H9 (cell line): Measurements from ENCODE around the gene POU2AF3. TPM values are rescaled to one million over a fixed set of nuclear protein-coding genes. Genes with fewer than 3 reads are reported as not detected.

Experiments used
- DNase-seq: peaks from one replicate; pipeline ENCODE4 v3.0.0-alpha.2; 2017
- H2AFZ ChIP-seq: one replicate; pipeline ENCODE4 v1.6.1; 2013; ENCODE audit warnings: mild to moderate bottlenecking, low read length, control low read depth, moderate library complexity
- H2AK5ac ChIP-seq: 2 replicates; pipeline ENCODE4 v1.6.1; 2013; ENCODE audit warnings: low read length, control low read depth, mixed read lengths; ENCODE audit not compliant: insufficient read length
- H2BK120ac ChIP-seq: one replicate; pipeline ENCODE4 v1.6.1; 2013; ENCODE audit warnings: low read depth, mild to moderate bottlenecking, low read length, control low read depth, inconsistent platforms; ENCODE audit not compliant: poor library complexity, severe bottlenecking
- H2BK12ac ChIP-seq: 2 replicates; pipeline ENCODE4 v1.6.1; 2013; ENCODE audit warnings: low read length, control low read depth, mixed read lengths, low read depth; ENCODE audit not compliant: insufficient read length
- H2BK15ac ChIP-seq: 2 replicates; pipeline ENCODE4 v1.6.1; 2013; ENCODE audit warnings: low read depth, low read length, control low read depth
- H2BK20ac ChIP-seq: one replicate; pipeline ENCODE4 v1.6.1; 2013; ENCODE audit warnings: low read depth, mild to moderate bottlenecking, low read length, control low read depth, inconsistent platforms; ENCODE audit not compliant: poor library complexity, severe bottlenecking
- H2BK5ac ChIP-seq: 2 replicates; pipeline ENCODE4 v1.6.1; 2013; ENCODE audit warnings: low read length, control low read depth, mixed read lengths; ENCODE audit not compliant: insufficient read length
- H3K14ac ChIP-seq: 2 replicates; pipeline ENCODE4 v1.6.1; 2013; ENCODE audit warnings: low read length, control low read depth; ENCODE audit not compliant: insufficient read depth
- H3K18ac ChIP-seq: 2 replicates; pipeline ENCODE4 v1.6.1; 2013; ENCODE audit warnings: low read depth, mild to moderate bottlenecking, mixed read lengths, low read length, control low read depth; ENCODE audit not compliant: insufficient read length
- H3K23ac ChIP-seq: 2 replicates; pipeline ENCODE4 v1.6.1; 2013; ENCODE audit warnings: low read length, control low read depth, mixed read lengths, low read depth; ENCODE audit not compliant: insufficient read length
- H3K23me2 ChIP-seq: 2 replicates; pipeline ENCODE4 v1.6.1; 2013; ENCODE audit warnings: low read depth, mild to moderate bottlenecking, mixed read lengths, low read length, control low read depth; ENCODE audit not compliant: insufficient read length, poor library complexity, severe bottlenecking
- H3K27ac ChIP-seq: 2 replicates; pipeline ENCODE4 v1.5.1; 2013; ENCODE audit warnings: low read length, control low read depth, mixed read lengths, low read depth; ENCODE audit not compliant: insufficient read length
- H3K27me3 ChIP-seq: 2 replicates; pipeline ENCODE4 v1.6.1; 2013; ENCODE audit warnings: low read length, control low read depth, inconsistent platforms; ENCODE audit not compliant: insufficient read depth
- H3K4ac ChIP-seq: 2 replicates; pipeline ENCODE4 v1.6.1; 2013; ENCODE audit warnings: low read depth, mild to moderate bottlenecking, control low read depth, inconsistent platforms, low read length, moderate library complexity
- H3K4me1 ChIP-seq: 2 replicates; pipeline ENCODE4 v1.6.1; 2013; ENCODE audit warnings: low read length, control low read depth, inconsistent platforms; ENCODE audit not compliant: insufficient read depth
- H3K4me2 ChIP-seq: 2 replicates; pipeline ENCODE4 v1.6.1; 2013; ENCODE audit warnings: low read length, control low read depth, mixed read lengths; ENCODE audit not compliant: insufficient read length, insufficient read depth
- H3K56ac ChIP-seq: 2 replicates; pipeline ENCODE4 v1.6.1; 2013; ENCODE audit warnings: low read depth, mild to moderate bottlenecking, mixed read lengths, low read length, control low read depth; ENCODE audit not compliant: insufficient read length
- H3K79me1 ChIP-seq: 2 replicates; pipeline ENCODE4 v1.6.1; 2013; ENCODE audit warnings: low read depth, mild to moderate bottlenecking, moderate library complexity, low read length, control low read depth, inconsistent platforms; ENCODE audit not compliant: insufficient read depth, poor library complexity, severe bottlenecking
- H3K79me2 ChIP-seq: 2 replicates; pipeline ENCODE4 v1.6.1; 2013; ENCODE audit warnings: low read length, control low read depth, inconsistent platforms; ENCODE audit not compliant: insufficient read depth
- H3K9ac ChIP-seq: 2 replicates; pipeline ENCODE4 v1.6.1; 2013; ENCODE audit warnings: low read length, control low read depth, mixed read lengths; ENCODE audit not compliant: insufficient read length; ENCODE audit errors: extremely low read depth
- H3K9me3 ChIP-seq: one replicate; pipeline ENCODE4 v1.6.1; 2013; ENCODE audit warnings: low read depth, low read length, inconsistent platforms; ENCODE audit not compliant: control insufficient read depth
- H3T11ph ChIP-seq: one replicate; pipeline ENCODE4 v1.6.1; 2013; ENCODE audit warnings: mild to moderate bottlenecking, low read length, control low read depth, inconsistent platforms
- H4K20me1 ChIP-seq: one replicate; pipeline ENCODE4 v1.6.1; 2013; ENCODE audit not compliant: control insufficient read depth, insufficient read length, insufficient read depth
- H4K5ac ChIP-seq: 2 replicates; pipeline ENCODE4 v1.6.1; 2013; ENCODE audit warnings: low read depth, mild to moderate bottlenecking, mixed read lengths, low read length, control low read depth; ENCODE audit not compliant: insufficient read length
- H4K8ac ChIP-seq: replicated peaks from 2 replicates; pipeline ENCODE4 v1.6.1; 2013; ENCODE audit warnings: low read length, control low read depth, mixed read lengths, low read depth; ENCODE audit not compliant: insufficient read length
- H4K91ac ChIP-seq: 2 replicates; pipeline ENCODE4 v1.6.1; 2013; ENCODE audit warnings: low read depth, mild to moderate bottlenecking, moderate library complexity, mixed read lengths, low read length, control low read depth; ENCODE audit not compliant: insufficient read length
- H3K27ac Mint-ChIP-seq, 3 experiments: 2 replicates in 2 of 3; 3 replicates in 1 of 3; pipeline ENCODE4 v1.8.0; 2020 to 2021; ENCODE audit warnings: mixed read lengths in 3 of 3, mild to moderate bottlenecking in 1 of 3, moderate library complexity in 1 of 3
- H3K27me3 Mint-ChIP-seq: 2 replicates; pipeline ENCODE4 v1.8.0; 2021; ENCODE audit warnings: low read depth, mild to moderate bottlenecking, moderate library complexity, mixed read lengths
- H3K36me3 Mint-ChIP-seq, 3 experiments: 2 replicates in 2 of 3; 3 replicates in 1 of 3; pipeline ENCODE4 v1.8.0; 2020 to 2021; ENCODE audit warnings: low read depth in 3 of 3, mixed read lengths in 3 of 3; ENCODE audit not compliant: insufficient read depth in 1 of 3
- H3K4me1 Mint-ChIP-seq, 2 experiments: 2 replicates each; pipeline ENCODE4 v1.8.0; 2020; ENCODE audit warnings: mixed read lengths in 2 of 2
- H3K4me3 Mint-ChIP-seq, 2 experiments: 2 replicates in 1 of 2; 3 replicates in 1 of 2; pipeline ENCODE4 v1.8.0; 2020 to 2021; ENCODE audit warnings: mild to moderate bottlenecking in 2 of 2, mixed read lengths in 2 of 2, moderate library complexity in 1 of 2
- H3K9me3 Mint-ChIP-seq, 2 experiments: 2 replicates in 1 of 2; 3 replicates in 1 of 2; pipeline ENCODE4 v1.8.0; 2020; ENCODE audit warnings: mild to moderate bottlenecking in 2 of 2, mixed read lengths in 2 of 2, moderate library complexity in 1 of 2
- WGBS: extraction: QIAGEN DNeasy Blood & Tissue Kit; methylation state at CpG from one replicate; pipeline ENCODE4 v1.1.7; 2013; ENCODE audit warnings: missing lambda C conversion rate, low lambda C conversion rate, mixed read lengths; ENCODE audit not compliant: insufficient read length; ENCODE audit errors: extremely low coverage; 5-methylcytosine and 5-hydroxymethylcytosine counted together
- total RNA-seq: library from RNA; stranded (reverse); gene quantifications from 2 replicates; pipeline ENCODE4 v1.2.1, GENCODE V29; 2021
- TF ChIP-seq, protein P1 (sequence below): fragments of 200-600 bp; sonication (generic); conservative IDR thresholded peaks from 3 replicates; pipeline ENCODE4 v1.8.0; 2021; ENCODE audit warnings: antibody characterized with exemption, mild to moderate bottlenecking

The POU2AF3 gene
- total RNA-seq, 1 experiment from 2014 or later, result 0.52 TPM

DNA sequence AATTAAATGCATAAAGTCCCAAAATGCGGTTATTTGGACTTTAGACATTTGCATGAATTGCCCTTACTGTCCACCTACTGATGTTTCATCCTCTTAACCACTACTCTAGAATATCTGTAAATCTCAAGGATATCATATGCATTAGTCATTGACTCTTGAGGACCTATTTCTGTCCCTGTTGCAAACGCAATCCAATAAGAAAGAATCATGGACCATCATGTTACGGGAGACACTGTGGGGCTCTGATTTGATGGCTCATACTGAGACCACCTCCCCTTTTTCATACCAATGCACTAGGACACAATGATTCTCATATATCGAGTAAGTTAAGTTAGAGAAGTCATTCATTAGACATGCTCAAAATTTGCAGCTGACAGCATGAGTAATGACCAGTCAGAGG, 38.5 kb upstream of the POU2AF3 start:
- no peak overlapping the region for H3T11ph ChIP-seq
- H2AK5ac ChIP-seq, result no peak overlapping the region
- H3K36me3 Mint-ChIP-seq, result no peaks in the 10 kb centered on the region
- H3K4me1 Mint-ChIP-seq, result no peaks in the 10 kb centered on the region
- H2BK12ac ChIP-seq, result no peak overlapping the region
- H4K20me1 ChIP-seq, result no peaks in the 10 kb centered on the region
- no peak overlapping the region for H3K4ac ChIP-seq
- H3K27ac ChIP-seq, result no peak overlapping the region
- H3K9me3 ChIP-seq, result no peaks in the 10 kb centered on the region
- no peaks in the 10 kb centered on the region for H3K23me2 ChIP-seq
- H2BK20ac ChIP-seq, result no peak overlapping the region
- H3K4me2 ChIP-seq, result no peak overlapping the region
- no peaks in the 10 kb centered on the region for H3K27me3 ChIP-seq
- H2AFZ ChIP-seq, result no peak overlapping the region
- H3K9me3 Mint-ChIP-seq, result no peaks in the 10 kb centered on the region
- H3K4me3 Mint-ChIP-seq, result no peak overlapping the region
- no peak overlapping the region for H3K56ac ChIP-seq
- no peak overlapping the region for H4K8ac ChIP-seq
- no peaks in the 10 kb centered on the region for H3K4me1 ChIP-seq
- H3K23ac ChIP-seq, result no peak overlapping the region
- DNase-seq, result no peak
- TF ChIP-seq, protein P1, sequence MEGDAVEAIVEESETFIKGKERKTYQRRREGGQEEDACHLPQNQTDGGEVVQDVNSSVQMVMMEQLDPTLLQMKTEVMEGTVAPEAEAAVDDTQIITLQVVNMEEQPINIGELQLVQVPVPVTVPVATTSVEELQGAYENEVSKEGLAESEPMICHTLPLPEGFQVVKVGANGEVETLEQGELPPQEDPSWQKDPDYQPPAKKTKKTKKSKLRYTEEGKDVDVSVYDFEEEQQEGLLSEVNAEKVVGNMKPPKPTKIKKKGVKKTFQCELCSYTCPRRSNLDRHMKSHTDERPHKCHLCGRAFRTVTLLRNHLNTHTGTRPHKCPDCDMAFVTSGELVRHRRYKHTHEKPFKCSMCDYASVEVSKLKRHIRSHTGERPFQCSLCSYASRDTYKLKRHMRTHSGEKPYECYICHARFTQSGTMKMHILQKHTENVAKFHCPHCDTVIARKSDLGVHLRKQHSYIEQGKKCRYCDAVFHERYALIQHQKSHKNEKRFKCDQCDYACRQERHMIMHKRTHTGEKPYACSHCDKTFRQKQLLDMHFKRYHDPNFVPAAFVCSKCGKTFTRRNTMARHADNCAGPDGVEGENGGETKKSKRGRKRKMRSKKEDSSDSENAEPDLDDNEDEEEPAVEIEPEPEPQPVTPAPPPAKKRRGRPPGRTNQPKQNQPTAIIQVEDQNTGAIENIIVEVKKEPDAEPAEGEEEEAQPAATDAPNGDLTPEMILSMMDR, result no peak
- H3K14ac ChIP-seq, result no peak overlapping the region
- no peaks in the 10 kb centered on the region for H3K79me2 ChIP-seq
- H3K18ac ChIP-seq, result no peak overlapping the region
- no peak overlapping the region for H2BK15ac ChIP-seq
- no CpG with 5 or more reads among the region's 4 CpGs for WGBS
- no peak overlapping the region for H2BK5ac ChIP-seq
- no peak overlapping the region for H2BK120ac ChIP-seq
- H3K27me3 Mint-ChIP-seq, result peaks cover 2% of the 10 kb centered on the region
- no peak overlapping the region for H4K91ac ChIP-seq
- no peak overlapping the region for H3K27ac Mint-ChIP-seq
- no peak overlapping the region for H3K9ac ChIP-seq
- no peak overlapping the region for H4K5ac ChIP-seq
- H3K79me1 ChIP-seq, result no peaks in the 10 kb centered on the region
